ENCODE measurements around the gene ZNF512B. TPM values are rescaled to one million over a fixed set of nuclear protein-coding genes. Genes with fewer than 3 reads are reported as not detected.

ZNF512B gene
- total and polyA plus RNA-seq, 5 donors, result 9.8 to 16.1 (median 13.5) TPM

Small RNA genes within 50 kb of the gene (microRNA-seq; reads per million reads assigned to microRNA genes)
- gene MIR1914 (0 to 0.84 reads per million in 2 donors), gene MIR647 (0 reads per million in 2 donors), gene MIR941-1 (0 reads per million in 2 donors), gene MIR941-2 (0 reads per million in 2 donors), gene MIR941-3 (0 reads per million in 2 donors), gene MIR941-4 (0 reads per million in 2 donors), gene MIR941-5 (0 reads per million in 2 donors)

Other genes with a start within 250 kb of the ZNF512B start
- 1 to 10 TPM; 2.1 to 2.9 (median 2.7) TPM for gene LIME1, start 233.3 kb downstream of the ZNF512B start, total RNA-seq
- gene LIME1, start 233.3 kb downstream of the ZNF512B start, polyA plus RNA-seq, result 2.7 TPM
- gene SLC2A4RG, start 230.2 kb downstream of the ZNF512B start, total RNA-seq, result 10 to 100 TPM; 42.7 to 69.1 (median 50.1) TPM
- gene SLC2A4RG, start 230.2 kb downstream of the ZNF512B start, polyA plus RNA-seq, result 39.2 TPM
- gene ZBTB46, start 138.7 kb downstream of the ZNF512B start, total RNA-seq, result 10 to 100 TPM; 14.4 to 18.1 (median 16.3) TPM
- gene ZBTB46, start 138.7 kb downstream of the ZNF512B start, polyA plus RNA-seq, result 6.7 TPM
- not detected for gene ABHD16B, start 108.4 kb downstream of the ZNF512B start, total RNA-seq
- 0.54 TPM for gene ABHD16B, start 108.4 kb downstream of the ZNF512B start, polyA plus RNA-seq
- 10 to 100 TPM; 62.1 to 73.5 (median 63.6) TPM for gene TPD52L2, start 104.7 kb downstream of the ZNF512B start, total RNA-seq
- 52.3 TPM for gene TPD52L2, start 104.7 kb downstream of the ZNF512B start, polyA plus RNA-seq
- 10 to 100 TPM; 43.1 to 51.0 (median 49.9) TPM for gene DNAJC5, start 74.8 kb downstream of the ZNF512B start, total RNA-seq
- gene DNAJC5, start 74.8 kb downstream of the ZNF512B start, polyA plus RNA-seq, result 32.2 TPM
- 10 to 100 TPM; 35.5 to 47.0 (median 44.0) TPM for gene UCKL1, start 13.5 kb downstream of the ZNF512B start, total RNA-seq
- gene UCKL1, start 13.5 kb downstream of the ZNF512B start, polyA plus RNA-seq, result 36.5 TPM
- 1 to 10 TPM; 3.3 to 4.9 (median 3.8) TPM for gene SAMD10, start 9.7 kb upstream of the ZNF512B start, total RNA-seq
- gene SAMD10, start 9.7 kb upstream of the ZNF512B start, polyA plus RNA-seq, result 4.8 TPM
- gene PRPF6, start 11.2 kb upstream of the ZNF512B start, total RNA-seq, result 10 to 100 TPM; 42.5 to 44.7 (median 43.5) TPM
- 29.6 TPM for gene PRPF6, start 11.2 kb upstream of the ZNF512B start, polyA plus RNA-seq
- gene C20orf204, start 66.3 kb upstream of the ZNF512B start, total RNA-seq, result under 1 TPM; 0.21 to 0.82 (median 0.49) TPM
- gene C20orf204, start 66.3 kb upstream of the ZNF512B start, polyA plus RNA-seq, result 0.36 TPM
- 10 to 100 TPM; 28.7 to 42.1 (median 41.1) TPM for gene SOX18, start 79.7 kb upstream of the ZNF512B start, total RNA-seq
- gene SOX18, start 79.7 kb upstream of the ZNF512B start, polyA plus RNA-seq, result 26.8 TPM
- gene TCEA2, start 93.3 kb upstream of the ZNF512B start, total RNA-seq, result 10 to 100 TPM; 46.3 to 52.0 (median 50.0) TPM
- gene TCEA2, start 93.3 kb upstream of the ZNF512B start, polyA plus RNA-seq, result 38.3 TPM
- gene RGS19, start 109.6 kb upstream of the ZNF512B start, total RNA-seq, result 1 to 10 TPM; 6.3 to 9.1 (median 8.3) TPM
- 5.8 TPM for gene RGS19, start 109.6 kb upstream of the ZNF512B start, polyA plus RNA-seq
- 1 to 10 TPM in 2 of 4 donors, under 1 TPM in 2; 0.50 to 1.3 (median 1.1) TPM for gene OPRL1, start 110.2 kb upstream of the ZNF512B start, total RNA-seq
- gene OPRL1, start 110.2 kb upstream of the ZNF512B start, polyA plus RNA-seq, result 0.81 TPM
- under 1 TPM in 3 of 4 donors, not detected in 1; 0.29 to 0.65 (median 0.50) TPM for gene LKAAEAR1, start 114.5 kb upstream of the ZNF512B start, total RNA-seq
- 0.41 TPM for gene LKAAEAR1, start 114.5 kb upstream of the ZNF512B start, polyA plus RNA-seq
- not detected for gene NPBWR2, start 137.6 kb upstream of the ZNF512B start, total RNA-seq
- gene NPBWR2, start 137.6 kb upstream of the ZNF512B start, polyA plus RNA-seq, result not detected
- 1 to 10 TPM in 3 of 4 donors, under 1 TPM in 1; 0.31 to 1.5 (median 1.3) TPM for gene MYT1, start 194.5 kb upstream of the ZNF512B start, total RNA-seq
- 0.57 TPM for gene MYT1, start 194.5 kb upstream of the ZNF512B start, polyA plus RNA-seq